Measurements from ENCODE around the gene PGAM2.

Gene PGAM2

GRCh38 chr7:44098092-44099068 lies 33.0 kb upstream of the PGAM2 start:
- TF ChIP-seq, protein P1, sequence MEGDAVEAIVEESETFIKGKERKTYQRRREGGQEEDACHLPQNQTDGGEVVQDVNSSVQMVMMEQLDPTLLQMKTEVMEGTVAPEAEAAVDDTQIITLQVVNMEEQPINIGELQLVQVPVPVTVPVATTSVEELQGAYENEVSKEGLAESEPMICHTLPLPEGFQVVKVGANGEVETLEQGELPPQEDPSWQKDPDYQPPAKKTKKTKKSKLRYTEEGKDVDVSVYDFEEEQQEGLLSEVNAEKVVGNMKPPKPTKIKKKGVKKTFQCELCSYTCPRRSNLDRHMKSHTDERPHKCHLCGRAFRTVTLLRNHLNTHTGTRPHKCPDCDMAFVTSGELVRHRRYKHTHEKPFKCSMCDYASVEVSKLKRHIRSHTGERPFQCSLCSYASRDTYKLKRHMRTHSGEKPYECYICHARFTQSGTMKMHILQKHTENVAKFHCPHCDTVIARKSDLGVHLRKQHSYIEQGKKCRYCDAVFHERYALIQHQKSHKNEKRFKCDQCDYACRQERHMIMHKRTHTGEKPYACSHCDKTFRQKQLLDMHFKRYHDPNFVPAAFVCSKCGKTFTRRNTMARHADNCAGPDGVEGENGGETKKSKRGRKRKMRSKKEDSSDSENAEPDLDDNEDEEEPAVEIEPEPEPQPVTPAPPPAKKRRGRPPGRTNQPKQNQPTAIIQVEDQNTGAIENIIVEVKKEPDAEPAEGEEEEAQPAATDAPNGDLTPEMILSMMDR (IDR thresholded peaks at IDR 0.05; ENCODE audit: low read depth, low read length), result no peak
- H3K4me3 ChIP-seq (ENCODE audit: low read depth, low read length), result no peak overlapping the region
- no peak for DNase-seq (ENCODE audit: low read depth, low spot score)
- in situ Hi-C loops (cut with HindIII; ENCODE audit: low sequenced_read_pairs), result no loop called here

DNA sequence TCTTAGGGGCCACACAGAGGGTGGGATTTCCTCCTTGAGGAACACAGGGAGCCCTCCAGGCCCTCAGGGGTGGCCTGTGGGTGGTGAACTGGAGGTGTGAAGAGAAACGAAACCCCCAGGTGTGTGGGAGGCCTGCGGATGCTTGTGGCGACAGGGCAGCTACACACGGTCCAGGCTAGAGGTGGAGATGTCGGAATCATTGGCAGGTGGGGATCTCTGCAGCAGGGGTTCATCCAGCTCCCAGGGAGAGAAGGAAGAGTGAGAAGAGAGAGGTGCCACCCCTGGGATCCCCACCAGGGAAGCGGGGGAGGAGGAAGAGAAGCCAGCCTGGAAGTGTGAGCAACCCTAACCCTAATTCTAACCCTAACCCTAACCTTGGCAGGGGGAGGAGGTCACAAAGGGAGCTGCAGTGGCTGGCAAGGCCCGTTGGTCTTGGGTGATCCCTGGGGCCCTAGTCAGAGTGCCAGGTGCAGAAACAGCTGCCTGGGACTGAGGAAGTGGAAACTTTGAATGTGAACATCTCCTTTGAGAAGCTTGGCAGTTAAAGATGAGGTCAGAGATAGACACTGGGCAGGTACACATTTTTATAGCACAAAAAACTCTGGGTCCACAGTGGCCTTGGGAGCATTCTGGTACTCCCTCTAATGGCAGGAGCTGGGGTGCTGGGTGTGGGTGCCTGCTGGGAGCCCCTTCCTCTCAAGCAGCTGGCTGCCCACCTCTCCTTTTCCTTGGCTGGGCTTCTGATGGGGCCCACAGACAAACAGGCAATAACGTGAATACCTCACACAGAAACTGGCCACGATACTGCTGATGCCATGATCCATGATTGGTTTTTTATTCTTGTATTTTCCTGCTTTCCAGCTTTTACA lies 31.9 kb upstream of the PGAM2 start:
- no peak overlapping the region for H3K4me3 ChIP-seq (ENCODE audit: low read depth, low read length)
- in situ Hi-C loops (cut with HindIII; ENCODE audit: low sequenced_read_pairs), result no loop called here
- no peak for DNase-seq (ENCODE audit: low read depth, low spot score)

DNA sequence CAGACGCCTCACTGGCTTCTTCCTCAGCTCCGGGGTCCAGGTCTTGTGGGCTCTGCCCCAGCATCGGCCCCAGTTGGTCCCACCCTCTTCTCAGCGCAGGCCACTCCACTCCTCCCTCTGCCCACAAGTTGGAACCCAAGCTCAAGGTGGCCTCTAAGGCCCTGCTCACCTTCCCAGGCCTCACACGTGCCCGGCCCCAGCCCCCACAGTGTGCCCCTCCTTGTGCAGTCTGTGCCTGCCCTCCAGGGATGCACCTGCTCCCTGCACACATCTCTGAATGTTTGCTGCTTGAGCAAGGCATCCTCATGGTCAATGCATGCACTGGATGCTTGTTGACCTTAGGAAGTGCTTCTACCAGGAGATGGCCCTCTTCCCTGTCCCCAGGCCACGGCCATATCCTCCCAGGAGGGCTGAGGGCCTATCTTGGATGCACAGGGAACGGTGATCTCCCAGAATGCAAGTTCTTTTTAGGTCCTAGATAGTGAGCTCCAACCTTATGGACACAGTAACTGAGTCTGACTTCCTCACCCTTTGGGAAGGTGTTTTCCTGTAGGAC lies 31.0 kb upstream of the PGAM2 start:
- in situ Hi-C loops (cut with HindIII; ENCODE audit: low sequenced_read_pairs), result no loop called here
- TF ChIP-seq, protein P1 (IDR thresholded peaks at IDR 0.05; ENCODE audit: low read depth, low read length), result no peak
- DNase-seq (ENCODE audit: low read depth, low spot score), result no peak
- no peak overlapping the region for H3K4me3 ChIP-seq (ENCODE audit: low read depth, low read length)

More for the DNA sequence above, 31.9 kb upstream of the PGAM2 start:
- TF ChIP-seq, protein P1 (IDR thresholded peaks at IDR 0.05; ENCODE audit: low read depth, low read length), result no peak

GRCh38 chr7:44095781-44096180 lies 30.4 kb upstream of the PGAM2 start:
- TF ChIP-seq, protein P1 (IDR thresholded peaks at IDR 0.05; ENCODE audit: low read depth, low read length), result no peak
- in situ Hi-C loops (cut with HindIII; ENCODE audit: low sequenced_read_pairs), result no loop called here
- DNase-seq (ENCODE audit: low read depth, low spot score), result no peak
- H3K4me3 ChIP-seq (ENCODE audit: low read depth, low read length), result no peak overlapping the region

DNA sequence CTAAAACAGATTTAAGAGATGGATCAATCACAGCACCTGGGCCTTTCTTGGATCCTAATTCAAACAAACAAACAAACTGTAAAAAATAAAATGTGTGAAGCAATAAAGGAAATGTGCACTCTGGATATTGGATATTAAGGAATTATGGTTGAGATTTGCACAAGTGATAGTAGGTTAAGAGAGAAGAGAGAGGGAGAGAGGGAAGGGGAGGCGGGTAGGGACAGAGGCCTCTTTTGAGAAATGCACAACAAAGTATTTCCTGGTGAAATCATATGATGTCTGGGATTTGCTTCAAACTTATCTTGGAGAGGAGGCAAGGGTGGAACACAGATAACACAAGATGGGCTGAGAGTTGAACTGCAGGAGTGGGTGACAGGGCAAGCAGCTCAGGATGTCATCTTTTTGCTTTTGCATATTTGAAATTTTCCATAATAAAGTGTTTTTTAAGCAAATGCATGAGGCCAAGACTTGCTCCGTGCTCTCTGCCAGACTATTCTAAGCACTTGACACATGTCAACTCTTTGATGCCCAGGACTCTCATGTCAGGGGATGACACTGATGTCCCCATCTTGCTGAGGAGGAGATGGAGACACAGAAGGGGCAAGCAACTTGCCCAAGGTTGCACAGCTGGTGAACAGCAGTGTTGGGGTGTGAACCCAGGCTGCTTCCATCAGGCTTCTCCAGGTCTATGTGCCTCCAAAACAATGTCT lies 29.7 kb upstream of the PGAM2 start:
- in situ Hi-C loops (cut with HindIII; ENCODE audit: low sequenced_read_pairs), result no loop called here
- no peak for DNase-seq (ENCODE audit: low read depth, low spot score)
- TF ChIP-seq, protein P1 (IDR thresholded peaks at IDR 0.05; ENCODE audit: low read depth, low read length), result no peak
- H3K4me3 ChIP-seq (ENCODE audit: low read depth, low read length), result no peak overlapping the region

DNA sequence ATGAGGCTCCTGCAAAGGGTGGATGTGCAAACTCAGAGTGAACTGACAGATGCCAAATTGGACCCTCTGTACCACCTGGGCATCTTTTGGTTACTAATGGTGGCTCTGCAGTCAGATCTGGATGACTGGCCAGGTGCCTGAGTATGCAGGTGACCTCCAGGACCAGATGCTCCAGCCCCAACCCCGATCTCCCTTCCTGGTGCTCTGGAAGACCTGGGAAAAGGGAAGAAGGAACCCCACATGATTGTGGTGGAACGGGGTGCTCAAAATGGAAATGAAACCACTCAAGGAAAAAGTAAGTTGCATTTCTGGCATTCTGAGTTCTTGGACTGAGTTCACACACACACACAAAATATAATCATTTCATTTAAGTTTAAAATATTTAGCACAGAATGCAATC lies 29.0 kb upstream of the PGAM2 start:
- TF ChIP-seq, protein P1 (IDR thresholded peaks at IDR 0.05; ENCODE audit: low read depth, low read length), result no peak
- DNase-seq (ENCODE audit: low read depth, low spot score), result no peak
- no peak overlapping the region for H3K4me3 ChIP-seq (ENCODE audit: low read depth, low read length)
- in situ Hi-C loops (cut with HindIII; ENCODE audit: low sequenced_read_pairs), result no loop called here
